ENCODE measurements around the gene BGLAP. TPM values are rescaled to one million over a fixed set of nuclear protein-coding genes. Genes with fewer than 3 reads are reported as not detected.

Gene BGLAP
- total RNA-seq, 1 donor from 2014 or later: 19.1 TPM

GRCh38 chr1:156217871-156218270, 24.1 kb upstream of the BGLAP start:
- intact Hi-C loops (cut with DNase I): no loop called here
- Histone ChIP-seq H3K4me3 (no peak overlapping the region), H3K9me3 (no peaks in the 10 kb centered on the region), H3K36me3 (peaks cover 18 to 23% of the 10 kb centered on the region in 2 donors), H3K4me1 (peaks cover 5 to 21% of the 10 kb centered on the region in 2 donors), H3K27me3 (no peaks in the 10 kb centered on the region), H3K27ac (peak overlapping the region; percentile 39 to 72)
- no peak for DNase-seq (ENCODE audit: low spot score in 2 of 2)
- TF ChIP-seq CTCF (IDR thresholded peaks at IDR 0.05): no peak

GRCh38 chr1:156220226-156220625, 21.8 kb upstream of the BGLAP start:
- peaks cover 26 to 35% of the 10 kb centered on the region in 2 donors for H3K36me3 ChIP-seq
- H3K4me3 ChIP-seq: no peak overlapping the region
- H3K27ac ChIP-seq: no peak overlapping the region
- no peak for TF ChIP-seq CTCF (IDR thresholded peaks at IDR 0.05)
- H3K27me3 ChIP-seq: no peaks in the 10 kb centered on the region
- intact Hi-C loops (cut with DNase I): no loop called here
- DNase-seq (ENCODE audit: low spot score in 2 of 2): no peak
- no peaks in the 10 kb centered on the region for H3K9me3 ChIP-seq
- peaks cover 0 to 7% of the 10 kb centered on the region in 2 donors for H3K4me1 ChIP-seq

- Histone ChIP-seq H3K4me3 (no peak overlapping the region), H3K27me3 (no peaks in the 10 kb centered on the region), H3K4me1 (peaks cover 0 to 7% of the 10 kb centered on the region in 2 donors), H3K27ac (no peak overlapping the region), H3K36me3 (peaks cover 26 to 40% of the 10 kb centered on the region in 2 donors), H3K9me3 (no peaks in the 10 kb centered on the region)
- TF ChIP-seq CTCF (IDR thresholded peaks at IDR 0.05): no peak
- DNase-seq (ENCODE audit: low spot score in 2 of 2): no peak
- intact Hi-C loops (cut with DNase I): no loop called here
Measured at GRCh38 chr1:156221986-156222692, 19.8 kb upstream of the BGLAP start.

- Histone ChIP-seq H3K4me3 (no peak overlapping the region), H3K27ac (no peak overlapping the region), H3K27me3 (no peaks in the 10 kb centered on the region), H3K36me3 (peaks cover 35 to 36% of the 10 kb centered on the region in 2 donors), H3K9me3 (no peaks in the 10 kb centered on the region), H3K4me1 (no peaks in the 10 kb centered on the region)
- TF ChIP-seq CTCF (IDR thresholded peaks at IDR 0.05): no peak
- intact Hi-C loops (cut with DNase I): loop anchor here (1.0 to 2.0 kb wide), 2 partner anchors 79 to 135 kb away; no protein-coding TSS in a partner anchor
- no peak for DNase-seq (ENCODE audit: low spot score in 2 of 2)
Measured at GRCh38 chr1:156225677-156226014, 16.3 kb upstream of the BGLAP start.

GRCh38 chr1:156226116-156226538, 15.9 kb upstream of the BGLAP start:
- no peak for DNase-seq (ENCODE audit: low spot score in 2 of 2)
- Histone ChIP-seq H3K9me3 (no peaks in the 10 kb centered on the region), H3K4me3 (no peak overlapping the region), H3K27ac (no peak overlapping the region), H3K4me1 (no peaks in the 10 kb centered on the region), H3K27me3 (no peaks in the 10 kb centered on the region), H3K36me3 (peaks cover 30 to 31% of the 10 kb centered on the region in 2 donors)
- no peak for TF ChIP-seq CTCF (IDR thresholded peaks at IDR 0.05)
- intact Hi-C loops (cut with DNase I): no loop called here
